ENCODE data around the gene LMX1B. TPM values are rescaled to one million over a fixed set of nuclear protein-coding genes. Genes with fewer than 3 reads are reported as not detected.

The LMX1B gene
- total RNA-seq, 1 experiment from 2014 or later: not detected

GRCh38 chr9:126624479-126624826 lies 10.7 kb downstream of the LMX1B start:
- H3K9ac ChIP-seq (ENCODE audit: low read length): no peak overlapping the region
- H3K9me2 ChIP-seq (replicated peaks; ENCODE audit: insufficient read depth, low read length): no peaks in the 10 kb centered on the region
- H3K4me3 ChIP-seq (ENCODE audit: low read length): no peak overlapping the region
- no peaks in the 10 kb centered on the region for H3K27me3 ChIP-seq (ENCODE audit: low read length)
- H4K20me1 ChIP-seq (ENCODE audit: insufficient read depth, low read depth, low read length): no peaks in the 10 kb centered on the region
- H3K4me1 ChIP-seq (ENCODE audit: low read length): no peaks in the 10 kb centered on the region
- no peak overlapping the region for H3K27ac ChIP-seq (ENCODE audit: low read length)
- H3K36me3 ChIP-seq (ENCODE audit: insufficient read depth, low read length): no peaks in the 10 kb centered on the region
- H3K79me2 ChIP-seq (ENCODE audit: low read length): no peaks in the 10 kb centered on the region
- DNase-seq: no peak
- no peak overlapping the region for H3K4me2 ChIP-seq (ENCODE audit: low read depth, low read length, poor library complexity, severe bottlenecking)
- H3K9me3 ChIP-seq (ENCODE audit: low read length): no peaks in the 10 kb centered on the region
- no peak overlapping the region for H2AFZ ChIP-seq (ENCODE audit: low read length)

- H3K9me2 ChIP-seq (replicated peaks; ENCODE audit: insufficient read depth, low read length): no peaks in the 10 kb centered on the region
- no peak overlapping the region for H3K27ac ChIP-seq (ENCODE audit: low read length)
- DNase-seq: no peak
- no peak overlapping the region for H3K9ac ChIP-seq (ENCODE audit: low read length)
- no peaks in the 10 kb centered on the region for H3K4me1 ChIP-seq (ENCODE audit: low read length)
- no peaks in the 10 kb centered on the region for H3K9me3 ChIP-seq (ENCODE audit: low read length)
- H3K27me3 ChIP-seq (ENCODE audit: low read length): no peaks in the 10 kb centered on the region
- no peaks in the 10 kb centered on the region for H3K79me2 ChIP-seq (ENCODE audit: low read length)
- H2AFZ ChIP-seq (ENCODE audit: low read length): no peak overlapping the region
- H3K4me3 ChIP-seq (ENCODE audit: low read length): no peak overlapping the region
- no peak overlapping the region for H3K4me2 ChIP-seq (ENCODE audit: low read depth, low read length, poor library complexity, severe bottlenecking)
- H3K36me3 ChIP-seq (ENCODE audit: insufficient read depth, low read length): no peaks in the 10 kb centered on the region
- H4K20me1 ChIP-seq (ENCODE audit: insufficient read depth, low read depth, low read length): no peaks in the 10 kb centered on the region
Observed at GRCh38 chr9:126624912-126625311, 11.2 kb downstream of the LMX1B start.

GRCh38 chr9:126625329-126626126 lies 11.8 kb downstream of the LMX1B start:
- H3K4me1 ChIP-seq (ENCODE audit: low read length): no peaks in the 10 kb centered on the region
- H4K20me1 ChIP-seq (ENCODE audit: insufficient read depth, low read depth, low read length): no peaks in the 10 kb centered on the region
- no peak overlapping the region for H2AFZ ChIP-seq (ENCODE audit: low read length)
- H3K79me2 ChIP-seq (ENCODE audit: low read length): no peaks in the 10 kb centered on the region
- no peaks in the 10 kb centered on the region for H3K9me3 ChIP-seq (ENCODE audit: low read length)
- DNase-seq: no peak
- no peak overlapping the region for H3K4me3 ChIP-seq (ENCODE audit: low read length)
- H3K27ac ChIP-seq (ENCODE audit: low read length): no peak overlapping the region
- H3K9ac ChIP-seq (ENCODE audit: low read length): no peak overlapping the region
- no peaks in the 10 kb centered on the region for H3K9me2 ChIP-seq (replicated peaks; ENCODE audit: insufficient read depth, low read length)
- no peaks in the 10 kb centered on the region for H3K36me3 ChIP-seq (ENCODE audit: insufficient read depth, low read length)
- no peak overlapping the region for H3K4me2 ChIP-seq (ENCODE audit: low read depth, low read length, poor library complexity, severe bottlenecking)
- no peaks in the 10 kb centered on the region for H3K27me3 ChIP-seq (ENCODE audit: low read length)

- Histone ChIP-seq H3K4me3 (ENCODE audit: low read length) (no peak overlapping the region), H3K27me3 (ENCODE audit: low read length) (no peaks in the 10 kb centered on the region)
Observed at GRCh38 chr9:126626127-126626925, 12.6 kb downstream of the LMX1B start.

GRCh38 chr9:126626926-126627233 lies 13.2 kb downstream of the LMX1B start:
- Histone ChIP-seq H3K9me3 (ENCODE audit: low read length) (no peaks in the 10 kb centered on the region), H3K27ac (ENCODE audit: low read length) (no peak overlapping the region), H3K36me3 (ENCODE audit: insufficient read depth, low read length) (no peaks in the 10 kb centered on the region), H3K9me2 (replicated peaks; ENCODE audit: insufficient read depth, low read length) (no peaks in the 10 kb centered on the region), H3K4me1 (ENCODE audit: low read length) (no peaks in the 10 kb centered on the region), H3K9ac (ENCODE audit: low read length) (no peak overlapping the region), H3K27me3 (ENCODE audit: low read length) (no peaks in the 10 kb centered on the region), H3K4me2 (ENCODE audit: low read depth, low read length, poor library complexity, severe bottlenecking) (no peak overlapping the region), H2AFZ (ENCODE audit: low read length) (no peak overlapping the region), H4K20me1 (ENCODE audit: insufficient read depth, low read depth, low read length) (no peaks in the 10 kb centered on the region), H3K4me3 (ENCODE audit: low read length) (no peak overlapping the region), H3K79me2 (ENCODE audit: low read length) (no peaks in the 10 kb centered on the region)
- no peak for DNase-seq

More at GRCh38 chr9:126626127-126626925, 12.6 kb downstream of the LMX1B start:
- no peak for DNase-seq
- H2AFZ ChIP-seq (ENCODE audit: low read length): no peak overlapping the region
- no peaks in the 10 kb centered on the region for H3K9me2 ChIP-seq (replicated peaks; ENCODE audit: insufficient read depth, low read length)
- no peak overlapping the region for H3K4me2 ChIP-seq (ENCODE audit: low read depth, low read length, poor library complexity, severe bottlenecking)
- H3K79me2 ChIP-seq (ENCODE audit: low read length): no peaks in the 10 kb centered on the region
- no peaks in the 10 kb centered on the region for H3K36me3 ChIP-seq (ENCODE audit: insufficient read depth, low read length)
- no peak overlapping the region for H3K27ac ChIP-seq (ENCODE audit: low read length)
- H3K9ac ChIP-seq (ENCODE audit: low read length): no peak overlapping the region
- H3K4me1 ChIP-seq (ENCODE audit: low read length): no peaks in the 10 kb centered on the region
- no peaks in the 10 kb centered on the region for H3K9me3 ChIP-seq (ENCODE audit: low read length)
- no peaks in the 10 kb centered on the region for H4K20me1 ChIP-seq (ENCODE audit: insufficient read depth, low read depth, low read length)

GRCh38 chr9:126628146-126628545 lies 14.4 kb downstream of the LMX1B start:
- no peak overlapping the region for H3K27ac ChIP-seq (ENCODE audit: low read length)
- no peaks in the 10 kb centered on the region for H4K20me1 ChIP-seq (ENCODE audit: insufficient read depth, low read depth, low read length)
- no peak for DNase-seq
- no peaks in the 10 kb centered on the region for H3K9me2 ChIP-seq (replicated peaks; ENCODE audit: insufficient read depth, low read length)
- H3K4me1 ChIP-seq (ENCODE audit: low read length): no peaks in the 10 kb centered on the region
- H3K4me3 ChIP-seq (ENCODE audit: low read length): no peak overlapping the region
- H3K9me3 ChIP-seq (ENCODE audit: low read length): no peaks in the 10 kb centered on the region
- H3K79me2 ChIP-seq (ENCODE audit: low read length): no peaks in the 10 kb centered on the region
- no peak overlapping the region for H3K9ac ChIP-seq (ENCODE audit: low read length)
- H3K4me2 ChIP-seq (ENCODE audit: low read depth, low read length, poor library complexity, severe bottlenecking): no peak overlapping the region
- no peaks in the 10 kb centered on the region for H3K27me3 ChIP-seq (ENCODE audit: low read length)
- H2AFZ ChIP-seq (ENCODE audit: low read length): no peak overlapping the region
- H3K36me3 ChIP-seq (ENCODE audit: insufficient read depth, low read length): no peaks in the 10 kb centered on the region

- no peak overlapping the region for H2AFZ ChIP-seq (ENCODE audit: low read length)
Observed at GRCh38 chr9:126628969-126629674, 15.4 kb downstream of the LMX1B start.

More at GRCh38 chr9:126628969-126629674, 15.4 kb downstream of the LMX1B start:
- no peak for DNase-seq
- Histone ChIP-seq H4K20me1 (ENCODE audit: insufficient read depth, low read depth, low read length) (no peaks in the 10 kb centered on the region), H3K36me3 (ENCODE audit: insufficient read depth, low read length) (no peaks in the 10 kb centered on the region), H3K9me3 (ENCODE audit: low read length) (no peaks in the 10 kb centered on the region), H3K4me3 (ENCODE audit: low read length) (no peak overlapping the region), H3K9ac (ENCODE audit: low read length) (no peak overlapping the region), H3K79me2 (ENCODE audit: low read length) (no peaks in the 10 kb centered on the region), H3K9me2 (replicated peaks; ENCODE audit: insufficient read depth, low read length) (no peaks in the 10 kb centered on the region), H3K27ac (ENCODE audit: low read length) (no peak overlapping the region), H3K27me3 (ENCODE audit: low read length) (no peaks in the 10 kb centered on the region), H3K4me1 (ENCODE audit: low read length) (no peaks in the 10 kb centered on the region), H3K4me2 (ENCODE audit: low read depth, low read length, poor library complexity, severe bottlenecking) (no peak overlapping the region)

Measured in Karpas-422 (cell line).